B cell (primary cell): ENCODE data around the gene TENT5A. TPM values are rescaled to one million over a fixed set of nuclear protein-coding genes. Genes with fewer than 3 reads are reported as not detected.

Experiments used
- ATAC-seq: fragments of 200-7000 bp; cut with Tn5 transposase; one replicate; pipeline ENCODE4 v1.10.0; 2021; ENCODE audit warnings: low read depth, mild to moderate bottlenecking, moderate number of reproducible peaks, moderate library complexity
- CTCF ChIA-PET: fragments of 350-600 bp; sonication (Branson Sonifier 250); formaldehyde crosslinking; loops from one replicate; lab custom pipeline; 2021; ENCODE audit warnings: antibody characterized with exemption, inconsistent platforms; lab: Charles Lee
- POLR2A ChIA-PET: fragments of 350-600 bp; sonication (Branson Sonifier 250); formaldehyde crosslinking; loops from one replicate; lab custom pipeline; 2021; ENCODE audit warnings: antibody characterized with exemption; lab: Charles Lee
- DNase-seq: peaks from one replicate; pipeline ENCODE4 v3.0.0; 2013
- H2AFZ ChIP-seq: 2 replicates; pipeline ENCODE4 v1.6.1; 2012; ENCODE audit warnings: mild to moderate bottlenecking, low read depth, low read length; ENCODE audit not compliant: insufficient read depth, poor library complexity, severe bottlenecking
- H3K27ac ChIP-seq, 2 donors: 1 replicate in 1 of 2; 2 replicates in 1 of 2; pipeline ENCODE4 v1.5.1; 2012 to 2013; ENCODE audit warnings: low read length in 2 of 2, mild to moderate bottlenecking in 2 of 2, moderate library complexity in 1 of 2
- H3K27me3 ChIP-seq, 4 experiments: fragments of 200-600 bp in 1 of 4; sonication (generic) in 1 of 4; replicated peaks in 1 of 4; 1 replicate in 2 of 4; 2 replicates in 2 of 4; pipeline versions ENCODE4 v1.6.1 to v1.7.0; 2013 to 2016; ENCODE audit warnings: low read length in 3 of 4, mild to moderate bottlenecking in 2 of 4, mixed read lengths in 1 of 4, moderate library complexity in 1 of 4; ENCODE audit not compliant: insufficient read depth in 4 of 4, control insufficient read depth in 3 of 4; ENCODE audit errors: control extremely low read depth in 1 of 4
- H3K36me3 ChIP-seq, 2 experiments: replicated peaks in 1 of 2; 1 replicate in 1 of 2; 2 replicates in 1 of 2; pipeline versions ENCODE4 v1.6.1 to v1.7.1; 2013; ENCODE audit warnings: low read length in 1 of 2; ENCODE audit not compliant: insufficient read depth in 2 of 2, control insufficient read depth in 1 of 2; ENCODE audit errors: control extremely low read depth in 1 of 2, extremely low read depth in 1 of 2
- H3K4me1 ChIP-seq, 2 donors: fragments of 200-600 bp in 1 of 2; sonication (generic) in 1 of 2; 1 replicate in 1 of 2; 2 replicates in 1 of 2; pipeline versions ENCODE4 v1.5.1 to v1.6.1; 2013 to 2017; ENCODE audit warnings: low read length in 2 of 2; ENCODE audit not compliant: control insufficient read depth in 2 of 2, insufficient read depth in 2 of 2
- H3K4me2 ChIP-seq: replicated peaks from 2 replicates; pipeline ENCODE3; 2012; ENCODE audit warnings: mild to moderate bottlenecking, low read depth, low read length; ENCODE audit not compliant: poor library complexity, severe bottlenecking
- H3K4me3 ChIP-seq, 5 experiments: fragments of 200-600 bp in 1 of 5; sonication (generic) in 1 of 5; 1 replicate in 3 of 5; 2 replicates in 2 of 5; pipeline versions ENCODE4 v1.5.1 to v1.7.0; 2011 to 2016; ENCODE audit warnings: low read length in 4 of 5, mild to moderate bottlenecking in 4 of 5, low read depth in 2 of 5, control low read depth in 1 of 5, moderate library complexity in 1 of 5; ENCODE audit not compliant: insufficient read depth in 1 of 5; ENCODE audit errors: control extremely low read depth in 1 of 5, extremely low read depth in 1 of 5
- H3K79me2 ChIP-seq: fragments of 200-600 bp; sonication (generic); one replicate; pipeline ENCODE4 v1.6.0; 2016; ENCODE audit warnings: low read length; ENCODE audit not compliant: control insufficient read depth, insufficient read depth
- H3K9ac ChIP-seq: fragments of 200-600 bp; sonication (generic); 2 replicates; pipeline ENCODE4 v1.6.1; 2017; ENCODE audit warnings: mild to moderate bottlenecking, low read length, moderate library complexity
- H3K9me3 ChIP-seq, 3 donors: one replicate each; pipeline versions ENCODE4 v1.6.1 to v1.7.1; 2013; ENCODE audit warnings: low read length in 2 of 3; ENCODE audit not compliant: control insufficient read depth in 2 of 3, insufficient read depth in 1 of 3; ENCODE audit errors: control extremely low read depth in 1 of 3
- H4K20me1 ChIP-seq: 2 replicates; pipeline ENCODE4 v1.6.0; 2012; ENCODE audit warnings: mild to moderate bottlenecking, low read length; ENCODE audit not compliant: insufficient read depth, control insufficient read depth, poor library complexity, severe bottlenecking
- H3K27ac Mint-ChIP-seq: one replicate; pipeline ENCODE4 v1.8.0; 2021; ENCODE audit warnings: mixed read lengths
- H3K27me3 Mint-ChIP-seq: one replicate; pipeline ENCODE4 v1.8.0; 2021; ENCODE audit warnings: mixed read lengths
- H3K4me1 Mint-ChIP-seq: one replicate; pipeline ENCODE4 v1.8.0; 2021; ENCODE audit warnings: mixed read lengths
- H3K4me3 Mint-ChIP-seq: one replicate; pipeline ENCODE4 v1.8.0; 2021; ENCODE audit warnings: mixed read lengths
- H3K9me3 Mint-ChIP-seq: one replicate; pipeline ENCODE4 v1.8.0; 2022; ENCODE audit warnings: mixed read lengths; ENCODE audit not compliant: insufficient read depth
- EZH2 ChIP-seq: IDR thresholded peaks from 2 replicates; pipeline ENCODE4 v1.6.1; 2012; ENCODE audit warnings: borderline replicate concordance, low read depth, mild to moderate bottlenecking, moderate library complexity, low read length; ENCODE audit not compliant: insufficient read depth, poor library complexity, severe bottlenecking
- WGBS: methylation state at CpG from one replicate; pipeline ENCODE4 v1.1.5; 2013; ENCODE audit warnings: missing lambda C conversion rate; ENCODE audit not compliant: insufficient coverage; 5-methylcytosine and 5-hydroxymethylcytosine counted together
- intact Hi-C: fragments of 100-400 bp; cut with micrococcal nuclease; formaldehyde crosslinking; loops from one replicate; pipeline ENCODE4 v1.10.0; 2022
- polyA plus RNA-seq: library from polyadenylated mRNA; depleted of rRNA; stranded (reverse); fragments of >200 nt; gene quantifications from 2 replicates; pipeline ENCODE4 v1.2.3, GENCODE V29; 2012
- total RNA-seq, 2 donors: library from RNA; stranded (reverse); fragments of 120-200 nt in 1 of 2; gene quantifications; 1 replicate in 1 of 2; 2 replicates in 1 of 2; pipeline versions ENCODE4 v1.2.3 to v1.2.4, GENCODE V29; 2013 to 2022
- TF ChIP-seq, protein P1 (sequence below): fragments of 200-600 bp; IDR thresholded peaks from one replicate; pipeline ENCODE4 v1.8.0; 2022; ENCODE audit warnings: antibody characterized with exemption, mild to moderate bottlenecking

The TENT5A gene
- total and polyA plus RNA-seq, 2 donors (not counting 1 experiment from before 2014, with no cell fraction given), result 3.9 to 9.4 TPM

DNA sequence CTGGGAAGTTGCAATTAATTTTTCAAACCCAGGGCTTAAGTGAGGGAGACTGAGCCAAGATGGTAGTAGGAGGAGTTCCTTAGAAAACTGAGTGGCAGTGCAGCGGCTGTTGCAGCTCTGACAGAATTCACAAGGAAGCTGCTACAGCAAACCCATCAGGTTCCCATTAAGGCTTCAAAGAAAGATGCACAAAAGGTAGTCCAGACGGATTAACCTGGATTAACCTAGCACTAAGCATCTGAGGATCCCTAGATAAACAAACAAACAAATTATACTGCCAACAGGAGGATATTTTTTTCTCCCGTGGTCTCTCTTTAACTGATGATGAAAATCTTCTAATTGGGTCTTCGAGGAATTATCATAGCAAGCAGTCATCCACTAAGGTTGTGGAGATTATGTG lies 5.2 kb downstream of the TENT5A start:
- no peak overlapping the region for H3K4me3 ChIP-seq
- no peak overlapping the region for H3K4me2 ChIP-seq
- ChIA-PET CTCF (no interaction called here), POLR2A (interaction anchor here (0.6 kb wide), 1 partner anchor 12 kb away, joined by 3 read pairs; no protein-coding TSS in a partner anchor)
- H4K20me1 ChIP-seq, result peaks cover 50% of the 10 kb centered on the region
- no peak for TF ChIP-seq EZH2
- TF ChIP-seq, protein P1, sequence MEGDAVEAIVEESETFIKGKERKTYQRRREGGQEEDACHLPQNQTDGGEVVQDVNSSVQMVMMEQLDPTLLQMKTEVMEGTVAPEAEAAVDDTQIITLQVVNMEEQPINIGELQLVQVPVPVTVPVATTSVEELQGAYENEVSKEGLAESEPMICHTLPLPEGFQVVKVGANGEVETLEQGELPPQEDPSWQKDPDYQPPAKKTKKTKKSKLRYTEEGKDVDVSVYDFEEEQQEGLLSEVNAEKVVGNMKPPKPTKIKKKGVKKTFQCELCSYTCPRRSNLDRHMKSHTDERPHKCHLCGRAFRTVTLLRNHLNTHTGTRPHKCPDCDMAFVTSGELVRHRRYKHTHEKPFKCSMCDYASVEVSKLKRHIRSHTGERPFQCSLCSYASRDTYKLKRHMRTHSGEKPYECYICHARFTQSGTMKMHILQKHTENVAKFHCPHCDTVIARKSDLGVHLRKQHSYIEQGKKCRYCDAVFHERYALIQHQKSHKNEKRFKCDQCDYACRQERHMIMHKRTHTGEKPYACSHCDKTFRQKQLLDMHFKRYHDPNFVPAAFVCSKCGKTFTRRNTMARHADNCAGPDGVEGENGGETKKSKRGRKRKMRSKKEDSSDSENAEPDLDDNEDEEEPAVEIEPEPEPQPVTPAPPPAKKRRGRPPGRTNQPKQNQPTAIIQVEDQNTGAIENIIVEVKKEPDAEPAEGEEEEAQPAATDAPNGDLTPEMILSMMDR, result no peak
- H3K9me3 Mint-ChIP-seq, result no peaks in the 10 kb centered on the region
- H3K4me1 Mint-ChIP-seq, result peaks cover 59% of the 10 kb centered on the region
- no peak overlapping the region for H3K4me3 Mint-ChIP-seq
- no peaks in the 10 kb centered on the region for H3K27me3 ChIP-seq
- H2AFZ ChIP-seq, result no peak overlapping the region
- DNase-seq (no peak), ATAC-seq (no peak)
- no peaks in the 10 kb centered on the region for H3K36me3 ChIP-seq
- intact Hi-C loops, result no loop called here
- H3K9ac ChIP-seq, result no peak overlapping the region
- H3K4me1 ChIP-seq, result peaks cover 35 to 53% of the 10 kb centered on the region in 2 donors
- peaks cover 43% of the 10 kb centered on the region for H3K79me2 ChIP-seq
- peaks cover 4% of the 10 kb centered on the region for H3K27me3 Mint-ChIP-seq
- no peak overlapping the region for H3K27ac Mint-ChIP-seq
- WGBS, result 100% methylated on average over 3 of the region's 4 CpGs
- H3K27ac ChIP-seq, result no peak overlapping the region
- H3K9me3 ChIP-seq, result peaks cover 0 to 10% (median 0%) of the 10 kb centered on the region in 3 donors

DNA sequence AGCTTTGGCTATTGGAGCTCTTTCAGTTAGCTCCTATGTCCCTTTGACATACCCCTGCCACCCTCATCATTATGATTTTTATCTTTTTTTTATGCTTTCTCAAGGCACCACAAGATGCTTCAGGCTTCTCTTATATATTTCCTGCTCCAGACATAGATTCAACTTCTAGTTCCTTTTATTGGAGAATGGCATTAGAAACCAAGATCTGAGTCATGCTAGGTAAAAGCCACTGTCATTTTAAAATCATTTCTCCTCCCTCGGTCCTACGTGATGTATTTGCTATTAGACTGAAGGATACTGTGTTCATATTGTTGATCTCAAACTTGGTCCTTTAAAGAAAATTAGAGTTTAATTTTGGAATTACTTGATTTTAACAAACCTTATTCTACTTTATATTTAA lies 8.3 kb downstream of the TENT5A start:
- Mint-ChIP-seq H3K27me3 (no peaks in the 10 kb centered on the region), H3K27ac (no peak overlapping the region), H3K4me3 (no peak overlapping the region), H3K9me3 (no peaks in the 10 kb centered on the region), H3K4me1 (peaks cover 34% of the 10 kb centered on the region)
- ATAC-seq (no peak), DNase-seq (no peak)
- no peak overlapping the region for H2AFZ ChIP-seq
- H3K4me1 ChIP-seq, result peaks cover 12 to 34% of the 10 kb centered on the region in 2 donors
- intact Hi-C loops, result no loop called here
- no peaks in the 10 kb centered on the region for H3K27me3 ChIP-seq
- H3K36me3 ChIP-seq, result no peaks in the 10 kb centered on the region
- H3K9ac ChIP-seq, result no peak overlapping the region
- peaks cover 22% of the 10 kb centered on the region for H4K20me1 ChIP-seq
- no peak overlapping the region for H3K4me3 ChIP-seq
- H3K4me2 ChIP-seq, result peak overlapping the region; percentile 49
- no CpG with 5 or more reads among the region's 2 CpGs for WGBS
- no peaks in the 10 kb centered on the region for H3K9me3 ChIP-seq
- CTCF ChIA-PET, result interaction anchor here (1.0 kb wide), 2 partner anchors 10 to 12 kb away, joined by 3 read pairs; no protein-coding TSS in a partner anchor
- TF ChIP-seq, protein P1, result no peak
- TF ChIP-seq EZH2, result no peak
- POLR2A ChIA-PET, result no interaction called here
- H3K79me2 ChIP-seq, result peaks cover 15% of the 10 kb centered on the region
- no peak overlapping the region for H3K27ac ChIP-seq
